Effector memory CD8-positive, alpha-beta T cell (primary cell): ENCODE data around the gene COX10.
"Not testable (repeated sequence)": the region's sequence is repeated elsewhere in the genome, so short reads cannot be mapped to it uniquely, and the experiment has no call there.

Source experiments
- ATAC-seq: fragments of 150-1000 bp; cut with Tn5 transposase; replicated peaks from 2 replicates; pipeline ENCODE4 v1.10.0; 2021; ENCODE audit warnings: mild to moderate bottlenecking, moderate library complexity
- DNase-seq, 3 experiments: peaks; one replicate each; pipeline ENCODE4 v3.0.0; 2021
- H3K27ac Mint-ChIP-seq, 2 donors: one replicate each; pipeline ENCODE4 v1.8.0; 2022; ENCODE audit warnings: mild to moderate bottlenecking in 2 of 2, mixed read lengths in 2 of 2, moderate library complexity in 2 of 2
- H3K27me3 Mint-ChIP-seq, 2 donors: one replicate each; pipeline ENCODE4 v1.8.0; 2022; ENCODE audit warnings: mixed read lengths in 2 of 2
- H3K36me3 Mint-ChIP-seq: one replicate; pipeline ENCODE4 v1.8.0; 2022; ENCODE audit warnings: mild to moderate bottlenecking, moderate library complexity, mixed read lengths; ENCODE audit not compliant: insufficient read depth
- H3K4me1 Mint-ChIP-seq, 2 donors: one replicate each; pipeline ENCODE4 v1.8.0; 2022; ENCODE audit warnings: low read depth in 2 of 2, mixed read lengths in 2 of 2
- H3K4me3 Mint-ChIP-seq, 2 donors: one replicate each; pipeline ENCODE4 v1.8.0; 2022; ENCODE audit warnings: mild to moderate bottlenecking in 2 of 2, mixed read lengths in 2 of 2, moderate library complexity in 2 of 2
- H3K9me3 Mint-ChIP-seq, 2 donors: one replicate each; pipeline ENCODE4 v1.8.0; 2022; ENCODE audit warnings: mixed read lengths in 2 of 2

COX10 gene

GRCh38 chr17:14179951-14180350, 110.6 kb downstream of the COX10 start:
- DNase-seq, ATAC-seq, H3K36me3 Mint-ChIP-seq, H3K9me3 Mint-ChIP-seq, H3K27ac Mint-ChIP-seq, H3K27me3 Mint-ChIP-seq, H3K4me1 Mint-ChIP-seq, H3K4me3 Mint-ChIP-seq: not testable (repeated sequence)

GRCh38 chr17:14182084-14182483, 112.8 kb downstream of the COX10 start:
- not testable (repeated sequence) for H3K36me3 Mint-ChIP-seq, ATAC-seq, H3K27ac Mint-ChIP-seq, H3K27me3 Mint-ChIP-seq, H3K9me3 Mint-ChIP-seq, H3K4me3 Mint-ChIP-seq, DNase-seq, H3K4me1 Mint-ChIP-seq

DNA sequence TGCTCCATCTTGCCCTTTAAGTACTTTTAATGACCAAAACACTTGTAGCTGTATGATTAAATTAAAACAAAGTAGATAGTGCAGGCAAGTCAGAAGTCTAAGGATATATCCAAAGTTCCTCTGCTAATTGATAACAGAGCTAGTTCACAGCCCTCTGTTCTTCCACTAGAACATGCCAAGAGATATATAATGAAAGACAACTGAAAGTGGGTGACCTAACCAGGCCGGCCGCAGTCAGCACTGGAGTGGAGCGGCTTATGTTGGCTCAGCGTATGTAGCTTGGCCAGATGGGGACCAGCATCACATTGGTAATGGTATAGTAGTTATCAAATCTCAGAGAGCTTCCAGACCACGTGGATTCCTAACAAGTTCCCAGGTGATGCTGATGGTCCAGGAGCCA, 115.2 kb downstream of the COX10 start:
- not testable (repeated sequence) for DNase-seq, H3K4me3 Mint-ChIP-seq, ATAC-seq, H3K27me3 Mint-ChIP-seq, H3K27ac Mint-ChIP-seq, H3K4me1 Mint-ChIP-seq, H3K36me3 Mint-ChIP-seq, H3K9me3 Mint-ChIP-seq

DNA sequence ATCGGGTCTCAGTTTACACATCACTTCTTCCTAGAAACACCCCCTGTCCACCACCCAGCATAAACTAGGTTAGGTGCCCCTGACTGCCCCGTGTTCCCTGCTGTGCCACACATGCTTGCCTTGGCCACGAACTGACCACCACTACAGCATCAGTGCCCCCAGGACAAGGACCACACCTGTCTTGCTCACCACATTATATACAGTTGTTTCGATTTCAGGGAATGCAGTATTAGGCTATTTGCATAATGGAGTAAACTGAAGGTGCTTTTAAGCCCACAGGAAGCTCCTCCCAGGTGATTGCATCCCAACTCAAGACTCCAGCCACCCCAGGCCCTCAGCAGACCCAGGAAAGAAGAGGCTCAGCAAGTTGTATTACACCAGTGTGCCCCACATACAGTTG, 117.1 kb downstream of the COX10 start:
- not testable (repeated sequence) for H3K4me3 Mint-ChIP-seq

GRCh38 chr17:14190774-14191173, 121.5 kb downstream of the COX10 start:
- peaks cover 29 to 43% of the 10 kb centered on the region in 2 donors for H3K4me1 Mint-ChIP-seq
- not testable (repeated sequence) for H3K4me3 Mint-ChIP-seq, H3K27ac Mint-ChIP-seq, DNase-seq, H3K9me3 Mint-ChIP-seq, H3K36me3 Mint-ChIP-seq, H3K27me3 Mint-ChIP-seq, ATAC-seq

More for the DNA sequence above, 117.1 kb downstream of the COX10 start:
- ATAC-seq, H3K27ac Mint-ChIP-seq, H3K9me3 Mint-ChIP-seq, H3K27me3 Mint-ChIP-seq, DNase-seq, H3K36me3 Mint-ChIP-seq: not testable (repeated sequence)
- H3K4me1 Mint-ChIP-seq: peaks cover 14 to 17% of the 10 kb centered on the region in 2 donors

- not testable (repeated sequence) for ATAC-seq, H3K27ac Mint-ChIP-seq
Observed at GRCh38 chr17:14191469-14191868, 122.2 kb downstream of the COX10 start.

GRCh38 chr17:14192039-14192438, 122.7 kb downstream of the COX10 start:
- H3K27me3 Mint-ChIP-seq, ATAC-seq, H3K9me3 Mint-ChIP-seq, H3K36me3 Mint-ChIP-seq, DNase-seq: not testable (repeated sequence)
- peak overlapping the region in 1 of 2 donors; percentile 51 for H3K27ac Mint-ChIP-seq
- peaks cover 40 to 56% of the 10 kb centered on the region in 2 donors for H3K4me1 Mint-ChIP-seq
- peak overlapping the region; percentile 50 to 57 for H3K4me3 Mint-ChIP-seq

More at GRCh38 chr17:14191469-14191868, 122.2 kb downstream of the COX10 start:
- not testable (repeated sequence) for H3K36me3 Mint-ChIP-seq, DNase-seq, H3K27me3 Mint-ChIP-seq, H3K4me3 Mint-ChIP-seq, H3K9me3 Mint-ChIP-seq
- peaks cover 34 to 50% of the 10 kb centered on the region in 2 donors for H3K4me1 Mint-ChIP-seq

GRCh38 chr17:14192636-14193344, 123.5 kb downstream of the COX10 start:
- ATAC-seq: peak; percentile 68
- Mint-ChIP-seq H3K4me3 (peak overlapping the region; percentile 70 to 78), H3K4me1 (peaks cover 47 to 63% of the 10 kb centered on the region in 2 donors), H3K27ac (peak overlapping the region; percentile 74 to 76)
- H3K36me3 Mint-ChIP-seq, DNase-seq, H3K27me3 Mint-ChIP-seq, H3K9me3 Mint-ChIP-seq: not testable (repeated sequence)

GRCh38 chr17:14196377-14196997, 127.2 kb downstream of the COX10 start:
- DNase-seq (no peak), ATAC-seq (no peak)
- Mint-ChIP-seq H3K4me1 (peaks cover 67 to 80% of the 10 kb centered on the region in 2 donors), H3K27ac (peak overlapping the region; percentile 11 to 95), H3K27me3 (no peaks in the 10 kb centered on the region), H3K4me3 (peak overlapping the region; percentile 63 to 75), H3K9me3 (no peaks in the 10 kb centered on the region), H3K36me3 (peaks cover 8% of the 10 kb centered on the region)

DNA sequence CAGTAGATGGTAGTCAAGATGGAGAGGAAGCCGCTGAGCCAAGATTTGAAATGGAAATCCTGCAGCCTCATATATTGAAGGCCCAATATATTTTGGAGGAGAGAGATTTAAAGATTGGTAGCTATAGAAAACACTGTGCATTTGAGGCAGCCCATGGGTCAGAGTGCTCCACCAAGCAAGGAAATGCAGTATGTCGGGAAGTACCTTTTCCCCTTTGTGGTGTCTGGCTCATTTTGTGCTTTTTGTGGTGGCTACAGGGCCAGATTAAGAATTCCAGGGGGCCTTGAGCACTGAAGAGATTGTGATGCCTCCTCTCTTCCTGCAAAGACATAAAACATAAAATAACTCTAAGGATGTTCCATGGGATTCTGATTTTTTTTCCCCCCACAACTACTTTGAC, 127.8 kb downstream of the COX10 start:
- peaks cover 8% of the 10 kb centered on the region for H3K36me3 Mint-ChIP-seq
- peak overlapping the region; percentile 71 to 95 for H3K27ac Mint-ChIP-seq
- ATAC-seq (no peak), DNase-seq (no peak)
- no peaks in the 10 kb centered on the region for H3K9me3 Mint-ChIP-seq
- H3K27me3 Mint-ChIP-seq: no peaks in the 10 kb centered on the region
- H3K4me3 Mint-ChIP-seq: peak overlapping the region; percentile 63 to 75
- H3K4me1 Mint-ChIP-seq: peaks cover 69 to 80% of the 10 kb centered on the region in 2 donors

DNA sequence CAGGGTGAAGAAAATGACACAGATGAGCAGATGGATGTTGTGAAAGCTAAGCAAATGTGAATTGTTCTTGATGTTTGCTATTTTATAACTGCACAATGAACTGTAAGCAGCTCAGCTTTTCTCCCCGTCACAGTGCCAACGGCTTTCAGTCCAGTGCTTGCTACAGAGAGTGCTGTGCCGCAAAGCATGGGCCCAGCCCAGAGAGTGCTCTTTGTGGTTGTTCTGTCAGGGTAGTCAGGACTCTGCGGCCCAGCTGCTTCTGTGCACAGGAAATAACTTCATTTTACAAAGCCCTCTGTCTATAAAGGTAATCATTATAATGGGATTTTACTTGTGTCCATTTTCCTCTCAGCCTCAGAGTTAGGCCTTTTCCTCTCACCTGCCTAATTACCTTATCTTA, 128.3 kb downstream of the COX10 start:
- Mint-ChIP-seq H3K27me3 (no peaks in the 10 kb centered on the region), H3K27ac (peak overlapping the region; percentile 71 to 95), H3K4me1 (peaks cover 73 to 81% of the 10 kb centered on the region in 2 donors), H3K4me3 (peak overlapping the region; percentile 63 to 75), H3K36me3 (peaks cover 8% of the 10 kb centered on the region), H3K9me3 (no peaks in the 10 kb centered on the region)
- DNase-seq (peak in 2 of 3 experiments; percentile 27 to 35), ATAC-seq (peak; percentile 49)

- Mint-ChIP-seq H3K4me1 (peaks cover 75 to 83% of the 10 kb centered on the region in 2 donors), H3K27ac (peak overlapping the region; percentile 71 to 95), H3K9me3 (no peaks in the 10 kb centered on the region), H3K4me3 (peak overlapping the region; percentile 63 to 75), H3K36me3 (peaks cover 8% of the 10 kb centered on the region), H3K27me3 (no peaks in the 10 kb centered on the region)
- no peak for DNase-seq
- ATAC-seq: no peak
Observed at GRCh38 chr17:14198013-14198412, 128.7 kb downstream of the COX10 start.

GRCh38 chr17:14198575-14198974, 129.3 kb downstream of the COX10 start:
- Mint-ChIP-seq H3K4me1 (peaks cover 76 to 85% of the 10 kb centered on the region in 2 donors), H3K36me3 (peaks cover 8% of the 10 kb centered on the region), H3K4me3 (peak overlapping the region; percentile 40 to 56)

DNA sequence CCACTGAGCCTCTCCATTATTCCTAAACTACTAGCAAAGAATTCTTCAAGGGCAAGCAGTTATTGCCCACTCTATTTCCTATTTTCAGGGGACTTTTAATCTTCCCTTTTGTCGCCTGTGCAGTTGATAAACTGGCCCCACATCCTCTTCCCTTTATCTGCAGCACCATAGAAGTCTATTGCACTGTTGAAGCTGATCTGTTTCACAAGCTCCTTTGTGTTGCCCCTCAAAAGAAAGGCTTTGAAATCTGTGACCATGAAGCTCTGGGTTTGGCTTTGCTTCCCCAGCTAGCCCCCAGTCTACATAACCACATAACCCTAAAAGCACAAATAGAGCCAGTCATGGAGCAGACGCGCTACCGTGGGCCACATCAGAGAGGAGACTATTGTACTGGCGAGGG, 130.3 kb downstream of the COX10 start:
- peak overlapping the region; percentile 40 to 56 for H3K4me3 Mint-ChIP-seq
- peak overlapping the region; percentile 71 to 95 for H3K27ac Mint-ChIP-seq

More at GRCh38 chr17:14198575-14198974, 129.3 kb downstream of the COX10 start:
- H3K27me3 Mint-ChIP-seq: no peaks in the 10 kb centered on the region
- DNase-seq (no peak), ATAC-seq (no peak)
- no peaks in the 10 kb centered on the region for H3K9me3 Mint-ChIP-seq
- peak overlapping the region; percentile 71 to 95 for H3K27ac Mint-ChIP-seq

More for the DNA sequence above, 130.3 kb downstream of the COX10 start:
- DNase-seq: no peak
- Mint-ChIP-seq H3K9me3 (no peaks in the 10 kb centered on the region), H3K27me3 (no peaks in the 10 kb centered on the region), H3K36me3 (peaks cover 8% of the 10 kb centered on the region), H3K4me1 (peaks cover 83 to 91% of the 10 kb centered on the region in 2 donors)
- no peak for ATAC-seq
